ENCODE data around the gene XG. TPM values are rescaled to one million over a fixed set of nuclear protein-coding genes. Genes with fewer than 3 reads are reported as not detected.

Gene XG
- total and polyA plus RNA-seq, 2 of the 4 experiments (the other 2 are of a cell fraction), result under 0.01 TPM; not detected in 1

DNA sequence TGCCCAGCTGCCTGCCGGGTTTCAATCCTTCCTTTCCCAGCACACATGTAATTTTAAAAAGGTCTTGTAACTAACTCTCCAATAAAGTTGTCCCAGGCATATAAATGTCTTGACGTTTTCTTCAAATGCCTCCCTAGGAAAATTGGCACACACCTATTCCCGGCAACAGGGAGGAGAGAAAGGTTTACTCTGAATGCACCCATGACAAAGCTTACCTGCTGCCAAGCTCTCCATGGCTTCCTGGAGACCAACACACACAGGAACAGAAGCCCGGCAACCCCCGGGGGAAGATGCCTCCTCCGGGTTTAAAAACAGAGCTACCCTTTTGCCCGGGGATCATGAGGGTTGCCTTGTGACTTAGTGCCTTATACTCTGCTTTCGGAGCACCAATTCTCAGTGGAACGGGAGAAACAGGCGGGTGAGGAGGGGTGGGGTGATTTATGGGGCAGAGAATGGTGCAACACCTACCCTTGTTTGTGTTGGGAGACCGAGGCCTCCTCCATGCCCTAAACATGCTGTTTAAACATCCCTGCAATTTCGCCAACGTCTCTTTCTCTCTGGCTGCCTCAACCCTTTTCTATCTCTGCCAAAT is 72.1 kb downstream of the XG start:
- no peak for ATAC-seq (ENCODE audit: low read depth)
- Histone ChIP-seq H4K91ac (ENCODE audit: insufficient read depth, low read depth, low read length) (no peak overlapping the region), H2BK5ac (ENCODE audit: low read depth, low read length, poor library complexity, severe bottlenecking) (no peak overlapping the region), H4K20me1 (ENCODE audit: insufficient read depth, low read length) (no peaks in the 10 kb centered on the region), H3K4me2 (ENCODE audit: low read depth, low read length) (no peak overlapping the region), H3K18ac (ENCODE audit: low read depth, low read length) (no peak overlapping the region), H2AK5ac (ENCODE audit: low read depth, low read length) (no peak overlapping the region), H3K27me3 (ENCODE audit: control insufficient read depth, insufficient read depth, low read length) (peaks cover 2% of the 10 kb centered on the region; the same call in 1 of the 2 replicates), H3K27ac (ENCODE audit: insufficient read depth, low read length) (no peak overlapping the region), H2BK120ac (ENCODE audit: low read depth, low read length) (no peak overlapping the region), H2BK20ac (ENCODE audit: low read depth, low read length) (no peak overlapping the region), H3K36me3 (ENCODE audit: control insufficient read depth, insufficient read depth, low read length) (no peaks in the 10 kb centered on the region), H3K23ac (ENCODE audit: low read depth, low read length) (no peak overlapping the region), H2BK15ac (ENCODE audit: low read depth, low read length) (no peak overlapping the region), H4K8ac (ENCODE audit: low read depth in 2 of 2, low read length in 2 of 2) (no peak overlapping the region), H3K4me3 (ENCODE audit: insufficient read depth, low read depth, low read length) (no peak overlapping the region), H3K56ac (ENCODE audit: extremely low read depth, insufficient read depth, low read length) (no peak overlapping the region), H3K4me1 (ENCODE audit: control insufficient read depth, insufficient read depth, low read length) (no peaks in the 10 kb centered on the region), H3K14ac (replicated peaks; ENCODE audit: low read depth, low read length) (no peak overlapping the region), H2AFZ (replicated peaks; ENCODE audit: low read length, poor library complexity) (no peak overlapping the region), H2AK9ac (replicated peaks; ENCODE audit: low read depth, low read length, poor library complexity) (no peak overlapping the region), H3K79me1 (ENCODE audit: low read depth in 1 of 2, low read length in 2 of 2) (no peaks in the 10 kb centered on the region), H3K9me1 (ENCODE audit: insufficient read depth, low read length) (no peaks in the 10 kb centered on the region), H4K5ac (ENCODE audit: low read depth, low read length) (no peak overlapping the region), H3K9me3 (ENCODE audit: control insufficient read depth, insufficient read depth, low read length) (no peaks in the 10 kb centered on the region), H3K4ac (ENCODE audit: low read depth, low read length) (no peak overlapping the region), H3K9ac (ENCODE audit: low read depth, low read length) (no peak overlapping the region)
- TF ChIP-seq RFX5 (IDR thresholded peaks at IDR 0.05; ENCODE audit: low read depth, low read length), result no peak
- no peak for TF ChIP-seq SMC3 (IDR thresholded peaks at IDR 0.05; ENCODE audit: low read depth, low read length)
- TF ChIP-seq, protein P1, sequence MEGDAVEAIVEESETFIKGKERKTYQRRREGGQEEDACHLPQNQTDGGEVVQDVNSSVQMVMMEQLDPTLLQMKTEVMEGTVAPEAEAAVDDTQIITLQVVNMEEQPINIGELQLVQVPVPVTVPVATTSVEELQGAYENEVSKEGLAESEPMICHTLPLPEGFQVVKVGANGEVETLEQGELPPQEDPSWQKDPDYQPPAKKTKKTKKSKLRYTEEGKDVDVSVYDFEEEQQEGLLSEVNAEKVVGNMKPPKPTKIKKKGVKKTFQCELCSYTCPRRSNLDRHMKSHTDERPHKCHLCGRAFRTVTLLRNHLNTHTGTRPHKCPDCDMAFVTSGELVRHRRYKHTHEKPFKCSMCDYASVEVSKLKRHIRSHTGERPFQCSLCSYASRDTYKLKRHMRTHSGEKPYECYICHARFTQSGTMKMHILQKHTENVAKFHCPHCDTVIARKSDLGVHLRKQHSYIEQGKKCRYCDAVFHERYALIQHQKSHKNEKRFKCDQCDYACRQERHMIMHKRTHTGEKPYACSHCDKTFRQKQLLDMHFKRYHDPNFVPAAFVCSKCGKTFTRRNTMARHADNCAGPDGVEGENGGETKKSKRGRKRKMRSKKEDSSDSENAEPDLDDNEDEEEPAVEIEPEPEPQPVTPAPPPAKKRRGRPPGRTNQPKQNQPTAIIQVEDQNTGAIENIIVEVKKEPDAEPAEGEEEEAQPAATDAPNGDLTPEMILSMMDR (conservative IDR thresholded peaks at IDR 0.05; ENCODE audit: low read depth, low read length), result no peak
- TF ChIP-seq BHLHE40 (IDR thresholded peaks at IDR 0.05; ENCODE audit: low read depth, low read length), result no peak
- no peak for TF ChIP-seq NFE2L2 (IDR thresholded peaks at IDR 0.05; ENCODE audit: low read depth, low read length)
- no peak for TF ChIP-seq CEBPB (IDR thresholded peaks at IDR 0.05; ENCODE audit: low read depth, low read length)
- no peak for TF ChIP-seq MAFK (IDR thresholded peaks at IDR 0.05; ENCODE audit: low read depth, low read length)
- no peak for TF ChIP-seq RAD21 (IDR thresholded peaks at IDR 0.05; ENCODE audit: low read length)
- TF ChIP-seq FOS (IDR thresholded peaks at IDR 0.05; ENCODE audit: low read depth, low read length), result no peak
- TF ChIP-seq CHD1 (IDR thresholded peaks at IDR 0.05; ENCODE audit: low read depth, low read length), result no peak
- no peak for TF ChIP-seq MAZ (IDR thresholded peaks at IDR 0.05; ENCODE audit: borderline replicate concordance, low read depth, low read length)
- no peak for TF ChIP-seq MXI1 (IDR thresholded peaks at IDR 0.05; ENCODE audit: borderline replicate concordance, low read depth, low read length)
- dilution Hi-C loops (cut with HindIII; ENCODE audit: low sequenced_read_pairs, unreplicated experiment), result no loop called here
- ChIA-PET POLR2A (ENCODE audit: unreplicated experiment) (no interaction called here), CTCF (no interaction called here)
- intact Hi-C loops (cut with micrococcal nuclease), result no loop called here
- no peak for DNase-seq
- WGBS, 2 experiments (ENCODE audit: extremely low coverage in 2 of 2, insufficient read length in 1 of 2), result no CpG with 5 or more reads among the region's 13 CpGs
- in situ Hi-C loops (cut with MboI; ENCODE audit: low sequenced_read_pairs), result loop anchor here (5.0 to 25.0 kb wide), 3 partner anchors 177 to 1362 kb away; partner anchors contain the start of gene ASMTL
- BruUV-seq (replicated peaks), result no TSS peak

All from IMR-90 (cell line).